Measurements from ENCODE around the gene MLXIPL. TPM values are rescaled to one million over a fixed set of nuclear protein-coding genes. Genes with fewer than 3 reads are reported as not detected.
"Not testable (repeated sequence)": the region's sequence is repeated elsewhere in the genome, so short reads cannot be mapped to it uniquely, and the experiment has no call there.

MLXIPL gene
- total RNA-seq, 2 donors from 2014 or later, result 9.8 to 123 TPM

DNA sequence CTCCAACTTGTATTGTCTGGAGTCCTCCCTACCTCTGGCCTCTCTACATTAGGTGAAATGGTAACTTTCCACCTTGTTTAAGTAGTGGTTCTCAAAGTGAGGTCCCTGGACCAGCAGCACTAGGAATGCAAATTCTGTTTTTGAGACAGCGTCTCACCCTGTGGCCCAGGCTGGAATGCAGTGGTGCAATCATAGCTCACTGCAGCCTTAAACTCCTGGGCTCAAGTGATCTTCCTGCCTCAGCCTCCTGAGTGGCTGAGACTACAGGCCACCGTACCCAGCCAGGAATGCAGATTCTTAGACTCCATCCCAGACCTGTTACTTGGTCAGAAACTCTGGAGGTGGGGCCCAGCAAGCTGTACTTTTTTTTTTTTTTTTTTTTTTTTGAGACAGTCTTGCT, 39.1 kb downstream of the MLXIPL start:
- no peaks in the 10 kb centered on the region for H3K9me3 ChIP-seq
- no peaks in the 10 kb centered on the region for H3K36me3 ChIP-seq
- no peak overlapping the region for H3K4me3 ChIP-seq
- intact Hi-C loops (cut with DNase I), result no loop called here
- TF ChIP-seq, protein P1, sequence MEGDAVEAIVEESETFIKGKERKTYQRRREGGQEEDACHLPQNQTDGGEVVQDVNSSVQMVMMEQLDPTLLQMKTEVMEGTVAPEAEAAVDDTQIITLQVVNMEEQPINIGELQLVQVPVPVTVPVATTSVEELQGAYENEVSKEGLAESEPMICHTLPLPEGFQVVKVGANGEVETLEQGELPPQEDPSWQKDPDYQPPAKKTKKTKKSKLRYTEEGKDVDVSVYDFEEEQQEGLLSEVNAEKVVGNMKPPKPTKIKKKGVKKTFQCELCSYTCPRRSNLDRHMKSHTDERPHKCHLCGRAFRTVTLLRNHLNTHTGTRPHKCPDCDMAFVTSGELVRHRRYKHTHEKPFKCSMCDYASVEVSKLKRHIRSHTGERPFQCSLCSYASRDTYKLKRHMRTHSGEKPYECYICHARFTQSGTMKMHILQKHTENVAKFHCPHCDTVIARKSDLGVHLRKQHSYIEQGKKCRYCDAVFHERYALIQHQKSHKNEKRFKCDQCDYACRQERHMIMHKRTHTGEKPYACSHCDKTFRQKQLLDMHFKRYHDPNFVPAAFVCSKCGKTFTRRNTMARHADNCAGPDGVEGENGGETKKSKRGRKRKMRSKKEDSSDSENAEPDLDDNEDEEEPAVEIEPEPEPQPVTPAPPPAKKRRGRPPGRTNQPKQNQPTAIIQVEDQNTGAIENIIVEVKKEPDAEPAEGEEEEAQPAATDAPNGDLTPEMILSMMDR (IDR thresholded peaks at IDR 0.05), result no peak
- no peak for TF ChIP-seq POLR2AphosphoS5 (IDR thresholded peaks at IDR 0.05)
- no peak for TF ChIP-seq POLR2A (IDR thresholded peaks at IDR 0.05)
- H3K27ac ChIP-seq, result no peak overlapping the region
- DNase-seq (ENCODE audit: low spot score), result no peak
- H3K27me3 ChIP-seq (replicated peaks; ENCODE audit: insufficient read depth), result no peaks in the 10 kb centered on the region
- H3K4me1 ChIP-seq (replicated peaks), result no peaks in the 10 kb centered on the region
- WGBS, result 48% methylated on average over 2 of the region's 2 CpGs

DNA sequence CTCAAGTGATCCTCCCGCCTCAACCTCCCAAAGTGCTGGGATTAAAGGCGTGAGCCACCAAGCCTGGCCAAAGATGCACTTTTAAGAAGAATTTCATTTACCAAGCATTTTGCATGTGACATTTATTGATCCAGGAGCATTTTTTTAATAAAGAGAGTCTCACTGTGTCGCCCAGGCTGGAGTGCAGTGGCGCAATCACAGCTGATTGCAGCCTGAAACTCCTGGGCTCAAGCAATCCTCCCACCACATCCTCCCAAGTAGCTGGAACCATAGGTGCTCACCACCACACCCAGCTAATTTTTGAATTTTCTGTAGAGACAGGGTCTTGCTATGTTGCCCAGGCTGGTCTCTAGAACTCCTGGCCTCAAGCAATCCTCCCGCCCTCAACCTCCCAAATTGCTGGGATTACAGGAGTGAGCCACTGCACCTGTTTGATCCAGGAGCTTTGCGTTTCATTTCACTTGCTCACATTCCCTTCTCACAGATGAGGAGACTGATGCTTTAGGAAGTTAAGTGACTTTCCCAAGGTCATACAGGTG, 41.6 kb downstream of the MLXIPL start:
- TF ChIP-seq, protein P1 (IDR thresholded peaks at IDR 0.05), result no peak
- no peak for TF ChIP-seq POLR2AphosphoS5 (IDR thresholded peaks at IDR 0.05)
- TF ChIP-seq POLR2A (IDR thresholded peaks at IDR 0.05), result no peak
- Histone ChIP-seq H3K4me3 (no peak overlapping the region), H3K4me1 (replicated peaks) (no peaks in the 10 kb centered on the region), H3K9me3 (no peaks in the 10 kb centered on the region), H3K36me3 (no peaks in the 10 kb centered on the region), H3K27me3 (replicated peaks; ENCODE audit: insufficient read depth) (no peaks in the 10 kb centered on the region), H3K27ac (no peak overlapping the region)
- 89% methylated on average over 6 of the region's 6 CpGs for WGBS
- no peak for DNase-seq (ENCODE audit: low spot score)
- intact Hi-C loops (cut with DNase I), result no loop called here

DNA sequence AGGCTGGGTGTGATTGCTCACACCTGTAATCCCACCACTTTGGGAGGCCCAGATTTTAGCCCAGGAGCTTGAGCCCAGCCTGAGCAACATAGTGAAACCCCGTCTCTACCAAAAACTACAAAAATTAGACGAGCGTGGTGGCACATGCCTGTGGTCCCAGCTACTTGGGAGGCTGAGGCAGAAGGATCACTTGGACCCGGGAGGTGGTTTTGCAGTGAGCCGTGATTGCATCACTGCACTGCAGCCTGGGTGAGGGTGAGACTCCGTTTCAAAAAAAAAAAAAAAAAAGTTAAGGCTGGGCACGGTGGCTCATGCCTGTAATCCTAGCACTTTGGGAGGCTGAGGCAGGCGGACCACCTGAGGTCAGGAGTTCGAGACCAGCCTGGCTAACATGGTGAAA, 43.3 kb downstream of the MLXIPL start:
- DNase-seq (ENCODE audit: low spot score); H3K27ac ChIP-seq; H3K9me3 ChIP-seq; H3K27me3 ChIP-seq (replicated peaks; ENCODE audit: insufficient read depth); H3K4me3 ChIP-seq; intact Hi-C loops (cut with DNase I); H3K4me1 ChIP-seq (replicated peaks); H3K36me3 ChIP-seq: not testable (repeated sequence)
- WGBS, result 89% methylated on average over 9 of the region's 9 CpGs

DNA sequence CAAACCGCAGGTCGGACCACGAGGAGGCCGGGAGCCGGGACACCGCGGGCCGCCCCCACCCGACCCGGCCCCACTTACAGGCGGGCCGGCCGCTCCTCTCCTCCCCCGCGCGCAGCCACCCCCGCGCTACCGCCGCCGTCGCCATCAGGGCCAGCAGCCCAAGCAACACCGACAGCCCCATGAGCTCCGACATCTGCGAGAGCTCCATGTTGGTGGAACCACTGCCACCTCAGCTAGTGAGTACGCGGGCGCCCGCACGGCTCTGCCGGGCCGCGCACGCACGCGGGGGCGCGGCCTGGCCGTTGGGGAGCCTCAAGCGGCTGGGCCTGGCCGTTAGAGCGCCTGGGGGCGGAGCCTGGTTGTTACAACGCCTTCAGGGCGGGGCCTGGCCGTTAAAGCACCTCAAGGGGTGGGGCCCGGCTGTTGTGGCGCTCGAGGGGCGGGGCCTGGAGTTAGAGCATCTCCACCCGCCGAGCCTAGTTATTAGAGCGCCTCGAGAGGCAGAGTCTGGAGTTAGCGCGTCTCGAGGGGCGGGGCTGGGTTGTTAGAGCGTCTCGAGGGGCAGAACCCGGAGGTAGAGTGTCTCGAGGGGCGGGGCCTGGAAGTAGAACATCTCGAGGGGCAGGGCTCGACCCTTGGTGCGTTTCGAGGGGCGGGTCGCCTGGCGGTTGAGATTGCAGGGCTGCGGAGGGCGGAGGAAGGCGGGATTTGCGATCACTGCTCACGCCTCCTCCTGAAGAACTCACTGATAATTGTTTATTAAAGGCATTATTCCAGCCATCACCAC, 45.8 kb downstream of the MLXIPL start, which contains the start of gene TBL2:
Gene TBL2, minus strand, starts transcription at position 238 of the 787 bp plus-strand sequence. Its CDS starts 30 bp downstream, at position 208.
- Histone ChIP-seq H3K27me3 (replicated peaks; ENCODE audit: insufficient read depth) (no peaks in the 10 kb centered on the region), H3K4me3 (peak within 1 kb of the TSS; percentile 58 to 83), H3K27ac (peak within 1 kb of the TSS; percentile 82 to 86), H3K36me3 (peaks cover 0 to 8% of the 10 kb centered on the region in 2 donors), H3K4me1 (replicated peaks) (no peaks in the 10 kb centered on the region), H3K9me3 (no peaks in the 10 kb centered on the region)
- DNase-seq (ENCODE audit: low spot score), result peak; percentile 99
- under 1% methylated on average over 22 of the region's 75 CpGs for WGBS
- intact Hi-C loops (cut with DNase I), result loop anchor here (2.0 to 5.0 kb wide), 2 partner anchors 22 to 56 kb away; partner anchors contain the start of genes BAZ1B and BCL7B
- TF ChIP-seq, protein P1 (IDR thresholded peaks at IDR 0.05), result peak in 2 of 4 experiments; percentile 8 to 15
- TF ChIP-seq POLR2AphosphoS5 (IDR thresholded peaks at IDR 0.05) (peak; percentile 71), POLR2A (IDR thresholded peaks at IDR 0.05) (peak; percentile 92)

DNA sequence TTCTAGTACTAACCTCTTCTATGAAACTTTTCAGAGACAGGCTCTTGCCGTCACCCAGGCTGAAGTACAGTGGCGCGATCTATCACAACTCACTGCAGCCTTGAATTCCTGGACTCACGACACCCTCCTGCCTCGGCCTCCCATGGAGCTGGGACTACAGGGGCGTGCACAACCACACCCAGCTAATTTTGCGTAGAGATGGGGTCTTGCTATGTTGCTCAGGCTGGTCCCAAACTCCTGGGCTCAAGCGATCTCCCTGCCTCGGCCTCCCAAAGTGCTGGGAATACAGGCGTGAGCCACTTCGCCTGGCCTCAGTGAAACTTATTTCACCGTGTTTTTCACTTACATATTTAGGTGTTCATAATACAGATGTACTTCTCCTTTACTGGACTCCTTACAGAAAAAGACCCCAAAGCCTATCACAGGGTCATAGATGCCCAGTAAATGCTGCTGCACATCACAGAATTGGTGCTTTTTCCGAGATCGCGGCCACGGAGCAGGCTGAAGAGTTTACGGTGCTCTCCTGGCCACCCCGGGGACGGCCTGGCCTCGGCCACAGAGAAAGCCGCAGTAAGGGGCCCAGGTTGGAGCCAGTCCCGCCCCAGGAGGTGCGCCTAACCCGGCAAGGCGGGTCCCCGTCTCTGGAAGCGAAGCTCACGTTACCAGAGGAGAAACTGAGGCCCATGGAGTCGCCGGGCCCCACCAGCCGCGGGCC, 46.5 kb downstream of the MLXIPL start:
- Histone ChIP-seq H3K27ac (peak overlapping the region; percentile 82 to 86), H3K27me3 (replicated peaks; ENCODE audit: insufficient read depth) (no peaks in the 10 kb centered on the region), H3K36me3 (peaks cover 7 to 12% of the 10 kb centered on the region in 2 donors), H3K4me3 (peak overlapping the region; percentile 58 to 83), H3K9me3 (no peaks in the 10 kb centered on the region), H3K4me1 (replicated peaks) (no peaks in the 10 kb centered on the region)
- no peak for TF ChIP-seq POLR2AphosphoS5 (IDR thresholded peaks at IDR 0.05)
- DNase-seq (ENCODE audit: low spot score), result no peak
- intact Hi-C loops (cut with DNase I), result loop anchor here (2.0 to 5.0 kb wide), 2 partner anchors 21 to 55 kb away; partner anchors contain the start of genes BAZ1B and BCL7B
- WGBS, result 17% methylated on average over 23 of the region's 32 CpGs

All from prostate gland (tissue), 2 donors.